Colonic mucosa (tissue), 4 donors: ENCODE results near the gene STX2. TPM values are rescaled to one million over a fixed set of nuclear protein-coding genes. Genes with fewer than 3 reads are reported as not detected.
"Not testable (repeated sequence)": the region's sequence is repeated elsewhere in the genome, so short reads cannot be mapped to it uniquely, and the experiment has no call there.

Experiments used
- DNase-seq: peaks from one replicate; pipeline ENCODE4 v3.0.0-alpha.2; 2020
- H3K27ac ChIP-seq: fragments of 200-600 bp; one replicate; pipeline ENCODE4 v1.8.0; 2021
- H3K27me3 ChIP-seq: fragments of 200-600 bp; one replicate; pipeline ENCODE4 v1.8.0; 2021
- H3K36me3 ChIP-seq: fragments of 200-600 bp; one replicate; pipeline ENCODE4 v1.8.0; 2021
- H3K4me1 ChIP-seq: fragments of 200-600 bp; one replicate; pipeline ENCODE4 v1.8.0; 2021; ENCODE audit warnings: mild to moderate bottlenecking
- H3K4me3 ChIP-seq: fragments of 200-600 bp; one replicate; pipeline ENCODE4 v1.8.0; 2021
- H3K9ac ChIP-seq, 2 donors: one replicate each; pipeline ENCODE4 v1.7.0; 2013; ENCODE audit warnings: control low read depth in 2 of 2, low read depth in 2 of 2, low read length in 2 of 2
- H3K9me3 ChIP-seq: fragments of 200-600 bp; one replicate; pipeline ENCODE4 v1.8.0; 2021
- intact Hi-C: fragments of 100-400 bp; cut with DNase I; formaldehyde crosslinking; loops from one replicate; pipeline ENCODE4 v1.14.1; 2022
- total RNA-seq, 2 donors: library from RNA; stranded (reverse); fragmentation: NEBNext Ultra II Directional in 1 of 2; extraction: Animal tissue kit (Norgen Biotek cat#: 25700) in 1 of 2; gene quantifications; one replicate each; pipeline ENCODE4 v1.2.1, GENCODE V29; 2021
- TF ChIP-seq, protein P1 (sequence below): fragments of 200-600 bp; IDR thresholded peaks from one replicate; pipeline ENCODE4 v1.8.0; 2022; ENCODE audit warnings: antibody characterized with exemption, mild to moderate bottlenecking
- donor health status: healthy.
- donor health status: DM: no; HTN: no; CAD: no.
- donor health status: DM: no; HTN: no; CAD: no.

The STX2 gene
- total RNA-seq, 2 donors from 2014 or later: 2.1 to 4.8 TPM

- Histone ChIP-seq H3K36me3 (no peaks in the 10 kb centered on the region), H3K27me3 (no peaks in the 10 kb centered on the region), H3K4me3 (no peak overlapping the region), H3K9ac (no peak overlapping the region), H3K9me3 (no peaks in the 10 kb centered on the region), H3K4me1 (no peaks in the 10 kb centered on the region), H3K27ac (no peak overlapping the region)
- DNase-seq: no peak
- TF ChIP-seq, protein P1, sequence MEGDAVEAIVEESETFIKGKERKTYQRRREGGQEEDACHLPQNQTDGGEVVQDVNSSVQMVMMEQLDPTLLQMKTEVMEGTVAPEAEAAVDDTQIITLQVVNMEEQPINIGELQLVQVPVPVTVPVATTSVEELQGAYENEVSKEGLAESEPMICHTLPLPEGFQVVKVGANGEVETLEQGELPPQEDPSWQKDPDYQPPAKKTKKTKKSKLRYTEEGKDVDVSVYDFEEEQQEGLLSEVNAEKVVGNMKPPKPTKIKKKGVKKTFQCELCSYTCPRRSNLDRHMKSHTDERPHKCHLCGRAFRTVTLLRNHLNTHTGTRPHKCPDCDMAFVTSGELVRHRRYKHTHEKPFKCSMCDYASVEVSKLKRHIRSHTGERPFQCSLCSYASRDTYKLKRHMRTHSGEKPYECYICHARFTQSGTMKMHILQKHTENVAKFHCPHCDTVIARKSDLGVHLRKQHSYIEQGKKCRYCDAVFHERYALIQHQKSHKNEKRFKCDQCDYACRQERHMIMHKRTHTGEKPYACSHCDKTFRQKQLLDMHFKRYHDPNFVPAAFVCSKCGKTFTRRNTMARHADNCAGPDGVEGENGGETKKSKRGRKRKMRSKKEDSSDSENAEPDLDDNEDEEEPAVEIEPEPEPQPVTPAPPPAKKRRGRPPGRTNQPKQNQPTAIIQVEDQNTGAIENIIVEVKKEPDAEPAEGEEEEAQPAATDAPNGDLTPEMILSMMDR: no peak
- intact Hi-C loops: no loop called here
These were observed 11.5 kb upstream of the STX2 start for GRCh38 chr12:130850418-130851021.

- Histone ChIP-seq H3K9me3 (no peaks in the 10 kb centered on the region), H3K4me3 (no peak overlapping the region), H3K9ac (no peak overlapping the region), H3K27me3 (no peaks in the 10 kb centered on the region), H3K27ac (no peak overlapping the region), H3K4me1 (no peaks in the 10 kb centered on the region), H3K36me3 (no peaks in the 10 kb centered on the region)
- TF ChIP-seq, protein P1: no peak
- no peak for DNase-seq
- intact Hi-C loops: no loop called here
These were observed 10.7 kb upstream of the STX2 start for GRCh38 chr12:130849561-130850417.

GRCh38 chr12:130848785-130849305 lies 9.8 kb upstream of the STX2 start:
- intact Hi-C loops, H3K9ac ChIP-seq, H3K27me3 ChIP-seq, H3K27ac ChIP-seq, DNase-seq, H3K9me3 ChIP-seq, H3K36me3 ChIP-seq, H3K4me1 ChIP-seq, H3K4me3 ChIP-seq: not testable (repeated sequence)

GRCh38 chr12:130848105-130848504 lies 9.1 kb upstream of the STX2 start:
- intact Hi-C loops, H3K27ac ChIP-seq, H3K27me3 ChIP-seq, DNase-seq, H3K9ac ChIP-seq, H3K4me3 ChIP-seq, H3K36me3 ChIP-seq, H3K9me3 ChIP-seq, H3K4me1 ChIP-seq: not testable (repeated sequence)

DNA sequence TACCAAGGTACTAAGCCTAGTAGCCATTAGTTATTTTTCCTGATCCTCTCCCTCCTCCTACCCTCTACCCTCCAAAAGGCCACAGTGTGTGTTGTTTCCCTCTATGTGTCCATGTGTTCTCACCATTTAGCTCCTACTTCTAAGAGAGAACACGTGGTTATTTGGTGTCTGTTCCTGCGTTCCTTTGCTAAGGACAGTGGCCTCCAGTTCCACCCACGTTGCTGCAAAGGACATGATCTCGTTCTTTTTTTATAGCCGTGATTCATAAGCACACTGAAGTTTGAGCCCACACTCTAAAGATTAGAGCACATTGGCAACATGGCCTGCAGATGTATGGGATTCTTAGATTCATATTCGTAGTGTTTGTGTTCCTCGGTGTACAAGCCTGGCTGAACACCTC lies 8.1 kb upstream of the STX2 start:
- no peak overlapping the region for H3K4me3 ChIP-seq
- no peak overlapping the region for H3K27ac ChIP-seq
- H3K9me3 ChIP-seq: no peaks in the 10 kb centered on the region
- no peaks in the 10 kb centered on the region for H3K27me3 ChIP-seq
- H3K4me1 ChIP-seq: no peaks in the 10 kb centered on the region
- no peak overlapping the region for H3K9ac ChIP-seq
- TF ChIP-seq, protein P1: no peak
- no peaks in the 10 kb centered on the region for H3K36me3 ChIP-seq
- intact Hi-C loops: no loop called here
- no peak for DNase-seq

GRCh38 chr12:130846369-130846768 lies 7.3 kb upstream of the STX2 start:
- Histone ChIP-seq H3K27ac (no peak overlapping the region), H3K4me1 (no peaks in the 10 kb centered on the region), H3K27me3 (no peaks in the 10 kb centered on the region), H3K4me3 (no peak overlapping the region), H3K9me3 (no peaks in the 10 kb centered on the region), H3K36me3 (no peaks in the 10 kb centered on the region), H3K9ac (no peak overlapping the region)
- intact Hi-C loops: no loop called here
- TF ChIP-seq, protein P1: no peak
- no peak for DNase-seq
